Raji (cell line): ENCODE measurements around the gene ARL6IP1.

Experiments
- POLR2A ChIP-seq: IDR thresholded peaks from 2 replicates; pipeline ENCODE4 v1.6.1; 2011; ENCODE audit warnings: low read depth, low read length, control low read depth; ENCODE audit not compliant: insufficient read depth

The ARL6IP1 gene

GRCh38 chr16:18801145-18801972 lies at the start of gene ARL6IP1:
ARL6IP1 (minus strand) TSS chr16:18801549; CDS start chr16:18801466, 83 bp downstream.
- peak; percentile 100 for TF ChIP-seq POLR2A

GRCh38 chr16:18846416-18846815 lies 45.1 kb upstream of the ARL6IP1 start:
- no peak for TF ChIP-seq POLR2A

GRCh38 chr16:18842565-18842964 lies 41.2 kb upstream of the ARL6IP1 start:
- TF ChIP-seq POLR2A, result no peak

GRCh38 chr16:18841833-18842525 lies 40.6 kb upstream of the ARL6IP1 start:
- no peak for TF ChIP-seq POLR2A

GRCh38 chr16:18839555-18839954 lies 38.2 kb upstream of the ARL6IP1 start:
- TF ChIP-seq POLR2A, result no peak

GRCh38 chr16:18836702-18837101 lies 35.4 kb upstream of the ARL6IP1 start:
- TF ChIP-seq POLR2A, result no peak

GRCh38 chr16:18834864-18835263 lies 33.5 kb upstream of the ARL6IP1 start:
- no peak for TF ChIP-seq POLR2A

- no peak for TF ChIP-seq POLR2A
Observed at GRCh38 chr16:18833707-18834505, 32.6 kb upstream of the ARL6IP1 start.

- no peak for TF ChIP-seq POLR2A
Observed at GRCh38 chr16:18832613-18833012, 31.3 kb upstream of the ARL6IP1 start.

GRCh38 chr16:18832006-18832405 lies 30.7 kb upstream of the ARL6IP1 start:
- no peak for TF ChIP-seq POLR2A

- TF ChIP-seq POLR2A, result no peak
Observed at GRCh38 chr16:18829251-18829650, 27.9 kb upstream of the ARL6IP1 start.

- no peak for TF ChIP-seq POLR2A
Observed at GRCh38 chr16:18827890-18828289, 26.5 kb upstream of the ARL6IP1 start.

- TF ChIP-seq POLR2A, result no peak
Observed at GRCh38 chr16:18816286-18816685, 14.9 kb upstream of the ARL6IP1 start.

GRCh38 chr16:18811925-18812324 lies 10.6 kb upstream of the ARL6IP1 start:
- TF ChIP-seq POLR2A, result no peak

GRCh38 chr16:18809165-18809564 lies 7.8 kb upstream of the ARL6IP1 start:
- no peak for TF ChIP-seq POLR2A

GRCh38 chr16:18805257-18805773 lies 4.0 kb upstream of the ARL6IP1 start:
- TF ChIP-seq POLR2A, result no peak

- TF ChIP-seq POLR2A, result no peak
Observed at GRCh38 chr16:18804540-18804939, 3.2 kb upstream of the ARL6IP1 start.
